Hepatocyte (in vitro differentiated cells): Measurements from ENCODE around the gene TINAG. TPM values are rescaled to one million over a fixed set of nuclear protein-coding genes. Genes with fewer than 3 reads are reported as not detected.

Experiments used
- DNase-seq: peaks from one replicate; pipeline ENCODE4 v3.0.0-alpha.2; 2016; ENCODE audit warnings: low spot score
- H2AFZ ChIP-seq: fragments of 200-600 bp; sonication (generic); 2 replicates; pipeline ENCODE4 v1.6.0; 2016; ENCODE audit warnings: antibody characterized with exemption, mild to moderate bottlenecking
- H3K27ac ChIP-seq: fragments of 200-600 bp; sonication (generic); 2 replicates; pipeline ENCODE4 v1.5.1; 2016; ENCODE audit warnings: mild to moderate bottlenecking
- H3K27me3 ChIP-seq: fragments of 200-600 bp; sonication (generic); 2 replicates; pipeline ENCODE4 v1.6.1; 2016
- H3K36me3 ChIP-seq: fragments of 200-600 bp; sonication (generic); replicated peaks from 2 replicates; pipeline ENCODE4 v1.5.1; 2016; ENCODE audit warnings: low read depth; ENCODE audit not compliant: insufficient read depth
- H3K4me1 ChIP-seq: fragments of 200-600 bp; sonication (generic); 2 replicates; pipeline ENCODE4 v1.5.1; 2016; ENCODE audit warnings: mild to moderate bottlenecking, moderate library complexity; ENCODE audit not compliant: insufficient read depth
- H3K4me2 ChIP-seq: fragments of 200-600 bp; sonication (generic); 2 replicates; pipeline ENCODE4 v1.6.0; 2016
- H3K4me3 ChIP-seq: fragments of 200-600 bp; sonication (generic); 2 replicates; pipeline ENCODE4 v1.5.1; 2016; ENCODE audit warnings: mild to moderate bottlenecking
- H3K79me2 ChIP-seq: fragments of 200-600 bp; sonication (generic); 2 replicates; pipeline ENCODE4 v1.6.0; 2017; ENCODE audit warnings: mild to moderate bottlenecking
- H3K9me2 ChIP-seq: fragments of 200-600 bp; sonication (generic); replicated peaks from 2 replicates; pipeline ENCODE4 v1.6.0; 2017; ENCODE audit warnings: mild to moderate bottlenecking; ENCODE audit not compliant: insufficient read depth
- H3K9me3 ChIP-seq: fragments of 200-600 bp; sonication (generic); 2 replicates; pipeline ENCODE4 v1.5.1; 2016; ENCODE audit warnings: low read depth, mild to moderate bottlenecking
- H4K20me1 ChIP-seq: fragments of 200-600 bp; sonication (generic); 2 replicates; pipeline ENCODE4 v1.6.0; 2016; ENCODE audit warnings: mild to moderate bottlenecking; ENCODE audit not compliant: insufficient read depth, poor library complexity, severe bottlenecking
- EZH2 ChIP-seq: fragments of 200-600 bp; sonication (generic); IDR thresholded peaks from 2 replicates; pipeline ENCODE4 v1.6.1; 2016; ENCODE audit warnings: antibody characterized with exemption, mild to moderate bottlenecking, borderline replicate concordance
- EZH2phosphoT487 ChIP-seq: fragments of 200-600 bp; sonication (generic); IDR thresholded peaks from one replicate; pipeline ENCODE4 v1.6.1; 2018; ENCODE audit warnings: antibody characterized with exemption, mild to moderate bottlenecking, low read depth, moderate library complexity; ENCODE audit not compliant: unreplicated experiment, severe bottlenecking
- WGBS: methylation state at CpG from one replicate; pipeline ENCODE4 v1.1.6; 2016; ENCODE audit warnings: low lambda C conversion rate; ENCODE audit errors: missing lambda C conversion rate; 5-methylcytosine and 5-hydroxymethylcytosine counted together
- polyA plus RNA-seq: library from polyadenylated mRNA; unstranded; fragments of >200 nt; fragmentation: Nextera tagmentation; extraction: Ambion mirVana; gene quantifications from 2 replicates; pipeline ENCODE4 v1.2.1, GENCODE V29; 2016
- total RNA-seq: library from RNA; depleted of rRNA; stranded (reverse); fragments of >200 nt; gene quantifications from 2 replicates; pipeline ENCODE4 v1.2.3, GENCODE V29; 2014
- TF ChIP-seq, protein P1 (sequence below): fragments of 200-600 bp; sonication (generic); IDR thresholded peaks from 2 replicates; pipeline ENCODE4 v1.5.1; 2016; ENCODE audit warnings: antibody characterized with exemption, mild to moderate bottlenecking; ENCODE audit not compliant: poor library complexity

Gene TINAG
- total and polyA plus RNA-seq, 2 experiments from 2014 or later, result 0.76 to 1.1 TPM

DNA sequence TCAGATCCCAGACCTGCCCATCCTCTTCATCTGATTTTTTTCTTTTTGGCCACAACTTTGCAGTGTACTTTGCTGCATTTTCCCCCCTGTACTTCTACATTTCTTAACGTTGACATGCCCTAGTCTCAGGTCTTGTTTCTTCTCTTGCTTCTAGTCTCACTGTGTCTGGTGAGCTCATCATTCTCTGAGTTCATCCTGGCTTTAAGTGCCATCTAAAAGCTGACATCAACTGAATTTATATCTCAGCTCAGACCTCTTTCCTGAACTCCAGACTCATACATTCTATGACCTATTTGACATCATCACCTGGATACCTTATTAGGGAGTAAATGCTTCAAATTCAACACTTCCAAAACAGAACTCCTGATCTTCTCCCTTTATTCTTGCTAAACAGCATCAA, 48.9 kb downstream of the TINAG start:
- Histone ChIP-seq H3K27ac (no peak overlapping the region), H3K36me3 (no peaks in the 10 kb centered on the region), H3K4me1 (no peaks in the 10 kb centered on the region), H3K4me2 (no peak overlapping the region), H3K9me2 (no peaks in the 10 kb centered on the region), H3K27me3 (no peaks in the 10 kb centered on the region), H2AFZ (no peak overlapping the region), H3K4me3 (no peak overlapping the region), H3K9me3 (no peaks in the 10 kb centered on the region), H4K20me1 (no peaks in the 10 kb centered on the region), H3K79me2 (no peaks in the 10 kb centered on the region)
- WGBS, result 74% methylated on average over 1 of the region's 1 CpG
- TF ChIP-seq, protein P1, sequence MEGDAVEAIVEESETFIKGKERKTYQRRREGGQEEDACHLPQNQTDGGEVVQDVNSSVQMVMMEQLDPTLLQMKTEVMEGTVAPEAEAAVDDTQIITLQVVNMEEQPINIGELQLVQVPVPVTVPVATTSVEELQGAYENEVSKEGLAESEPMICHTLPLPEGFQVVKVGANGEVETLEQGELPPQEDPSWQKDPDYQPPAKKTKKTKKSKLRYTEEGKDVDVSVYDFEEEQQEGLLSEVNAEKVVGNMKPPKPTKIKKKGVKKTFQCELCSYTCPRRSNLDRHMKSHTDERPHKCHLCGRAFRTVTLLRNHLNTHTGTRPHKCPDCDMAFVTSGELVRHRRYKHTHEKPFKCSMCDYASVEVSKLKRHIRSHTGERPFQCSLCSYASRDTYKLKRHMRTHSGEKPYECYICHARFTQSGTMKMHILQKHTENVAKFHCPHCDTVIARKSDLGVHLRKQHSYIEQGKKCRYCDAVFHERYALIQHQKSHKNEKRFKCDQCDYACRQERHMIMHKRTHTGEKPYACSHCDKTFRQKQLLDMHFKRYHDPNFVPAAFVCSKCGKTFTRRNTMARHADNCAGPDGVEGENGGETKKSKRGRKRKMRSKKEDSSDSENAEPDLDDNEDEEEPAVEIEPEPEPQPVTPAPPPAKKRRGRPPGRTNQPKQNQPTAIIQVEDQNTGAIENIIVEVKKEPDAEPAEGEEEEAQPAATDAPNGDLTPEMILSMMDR, result no peak
- TF ChIP-seq EZH2, result no peak
- TF ChIP-seq EZH2phosphoT487, result no peak
- no peak for DNase-seq

DNA sequence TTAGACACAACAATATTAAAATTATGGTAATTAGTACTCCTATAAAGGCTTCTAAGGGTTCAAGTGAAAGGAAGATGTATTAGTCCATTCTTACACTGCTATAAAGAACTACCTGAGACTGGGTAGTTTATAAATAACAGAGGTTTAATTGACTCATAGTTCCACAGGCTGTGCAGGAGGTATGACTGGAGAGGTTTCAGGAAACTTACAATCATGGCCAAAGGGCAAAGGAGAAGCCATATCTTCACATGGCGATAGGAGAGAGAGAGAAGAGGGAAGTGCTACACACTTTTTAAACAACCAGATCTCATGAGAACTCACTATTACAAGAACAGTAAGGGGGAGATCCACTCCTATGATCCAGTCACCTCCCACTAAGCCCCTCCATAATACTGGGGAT, 52.9 kb downstream of the TINAG start:
- no peak for DNase-seq
- H2AFZ ChIP-seq, result no peak overlapping the region
- H3K9me2 ChIP-seq, result no peaks in the 10 kb centered on the region
- no peaks in the 10 kb centered on the region for H3K4me1 ChIP-seq
- H3K9me3 ChIP-seq, result no peaks in the 10 kb centered on the region
- no peaks in the 10 kb centered on the region for H3K79me2 ChIP-seq
- no peaks in the 10 kb centered on the region for H3K36me3 ChIP-seq
- no peaks in the 10 kb centered on the region for H3K27me3 ChIP-seq
- no peak overlapping the region for H3K4me2 ChIP-seq
- TF ChIP-seq EZH2phosphoT487 (no peak), EZH2 (no peak)
- TF ChIP-seq, protein P1, result no peak
- 92% methylated on average over 1 of the region's 1 CpG for WGBS
- H3K4me3 ChIP-seq, result no peak overlapping the region
- H4K20me1 ChIP-seq, result no peaks in the 10 kb centered on the region
- no peak overlapping the region for H3K27ac ChIP-seq

DNA sequence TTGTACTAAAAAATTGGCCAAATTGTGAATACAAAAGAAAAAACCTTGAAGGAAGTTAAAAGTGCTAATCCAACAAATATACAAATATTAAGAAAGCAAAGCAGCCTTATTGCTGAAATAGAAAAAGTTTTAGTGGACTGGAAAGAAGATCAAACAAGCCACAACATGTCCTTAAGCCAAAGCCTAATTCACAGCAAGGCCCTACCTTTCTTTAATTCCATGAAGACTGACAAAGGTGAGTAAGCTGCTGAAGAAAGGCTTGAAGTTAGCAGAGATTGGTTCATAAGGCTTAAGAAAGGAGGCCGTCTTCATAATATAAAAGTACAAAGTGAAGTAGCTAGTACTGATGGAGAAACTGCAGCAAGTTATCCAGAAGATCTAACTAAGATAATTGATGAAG, 53.5 kb downstream of the TINAG start:
- H3K27me3 ChIP-seq, result no peaks in the 10 kb centered on the region
- no peaks in the 10 kb centered on the region for H3K9me3 ChIP-seq
- H3K4me2 ChIP-seq, result no peak overlapping the region
- no peak overlapping the region for H2AFZ ChIP-seq
- H3K36me3 ChIP-seq, result no peaks in the 10 kb centered on the region
- no peaks in the 10 kb centered on the region for H4K20me1 ChIP-seq
- H3K9me2 ChIP-seq, result no peaks in the 10 kb centered on the region
- WGBS, result 93% methylated on average over 1 of the region's 1 CpG
- no peak overlapping the region for H3K27ac ChIP-seq
- TF ChIP-seq EZH2 (no peak), EZH2phosphoT487 (no peak)
- TF ChIP-seq, protein P1, result no peak
- H3K79me2 ChIP-seq, result no peaks in the 10 kb centered on the region
- no peak overlapping the region for H3K4me3 ChIP-seq
- H3K4me1 ChIP-seq, result no peaks in the 10 kb centered on the region
- DNase-seq, result no peak
